Measurements from ENCODE around the gene CCL25. TPM values are rescaled to one million over a fixed set of nuclear protein-coding genes. Genes with fewer than 3 reads are reported as not detected.

CCL25 gene
- total and polyA plus RNA-seq, 9 of the 15 experiments (the other 6 are each of a cell fraction or from before 2014, with no cell fraction given), result 0.15 TPM; not detected in 8

- TF ChIP-seq PBX2 (CRISPR knock-in tag; IDR thresholded peaks at IDR 0.05; ENCODE audit: low read depth) (0 out of 2 replicates have a peak, but pooled peaks have one; percentile 8), PBX2 (tag; conservative IDR thresholded peaks at IDR 0.05; ENCODE audit: low read depth) (peak; percentile 94), SUPT5H (IDR thresholded peaks at IDR 0.05) (peak; percentile 84; the same call in 1 of the 2 replicates), ELK1 (CRISPR knock-in tag; IDR thresholded peaks at IDR 0.05) (no peak), NFRKB (IDR thresholded peaks at IDR 0.05; ENCODE audit: low read depth) (0 out of 2 replicates have a peak, but pooled peaks have one; percentile 36), ZNF444 (CRISPR knock-in tag; IDR thresholded peaks at IDR 0.05) (no peak), EGR1 (conservative IDR thresholded peaks at IDR 0.05) (0 out of 2 replicates have a peak, but pooled peaks have one; percentile 15), NRF1 (conservative IDR thresholded peaks at IDR 0.05 in 1 of 2, IDR thresholded peaks at IDR 0.05 in 1 of 2) (peak; percentile 81 to 83), BHLHE40 (IDR thresholded peaks at IDR 0.05; ENCODE audit: low read length) (peak; percentile 28), CTBP1 (IDR thresholded peaks at IDR 0.05; ENCODE audit: borderline replicate concordance) (0 out of 2 replicates have a peak, but pooled peaks have one; percentile 45), CREM (IDR thresholded peaks at IDR 0.05; ENCODE audit: low read depth) (peak; percentile 57), MAZ (CRISPR knock-in tag; conservative IDR thresholded peaks at IDR 0.05 in 1 of 2, IDR thresholded peaks at IDR 0.05 in 1 of 2) (peak; percentile 56 to 68), ZNF12 (CRISPR knock-in tag; IDR thresholded peaks at IDR 0.05) (peak; percentile 26; the same call in 1 of the 2 replicates), ZNF592 (IDR thresholded peaks at IDR 0.05) (peak; percentile 79; the same call in 1 of the 2 replicates), GATAD2A (IDR thresholded peaks at IDR 0.05) (peak; percentile 41; the same call in 1 of the 2 replicates), ZNF282 (CRISPR knock-in tag; IDR thresholded peaks at IDR 0.05) (no peak), TARDBP (IDR thresholded peaks at IDR 0.05) (peak; percentile 80; the same call in 1 of the 2 replicates), U2AF2 (optimal IDR thresholded peaks at IDR 0.05; ENCODE audit: low read depth, low read length) (no peak), CREB1 (IDR thresholded peaks at IDR 0.05) (0 out of 2 replicates have a peak, but pooled peaks have one; percentile 31), CREB1 (CRISPR knock-in tag; IDR thresholded peaks at IDR 0.05) (no peak; the same call in 1 of the 2 replicates)
These were observed 2.1 kb upstream of the CCL25 start (continued) for GRCh38 chr19:8050274-8051096.
